RKO (cell line): Measurements from ENCODE around the gene SPIN1.

Source experiments
- DNase-seq: peaks from one replicate; pipeline ENCODE4 v3.0.0-alpha.2; 2016; ENCODE audit warnings: low spot score

Gene SPIN1

GRCh38 chr9:88388886-88389605 lies 802 bp downstream of the SPIN1 start:
- DNase-seq: peak; percentile 74

GRCh38 chr9:88390371-88390990 lies 2.2 kb downstream of the SPIN1 start:
- DNase-seq: no peak

- DNase-seq: no peak
These were observed 3.0 kb downstream of the SPIN1 start for GRCh38 chr9:88391236-88391635.

- no peak for DNase-seq
These were observed 3.7 kb downstream of the SPIN1 start for GRCh38 chr9:88391921-88392320.

- no peak for DNase-seq
These were observed 4.3 kb downstream of the SPIN1 start for GRCh38 chr9:88392549-88392948.

GRCh38 chr9:88396836-88397577 lies 8.8 kb downstream of the SPIN1 start:
- no peak for DNase-seq

GRCh38 chr9:88398016-88398415 lies 9.8 kb downstream of the SPIN1 start:
- no peak for DNase-seq

- no peak for DNase-seq
These were observed 11.7 kb downstream of the SPIN1 start for GRCh38 chr9:88399966-88400365.

GRCh38 chr9:88403340-88403739 lies 15.1 kb downstream of the SPIN1 start:
- no peak for DNase-seq

GRCh38 chr9:88406051-88406450 lies 17.8 kb downstream of the SPIN1 start:
- no peak for DNase-seq

GRCh38 chr9:88411471-88411870 lies 23.2 kb downstream of the SPIN1 start:
- no peak for DNase-seq

GRCh38 chr9:88414298-88414697 lies 26.1 kb downstream of the SPIN1 start:
- no peak for DNase-seq

- DNase-seq: no peak
These were observed 29.8 kb downstream of the SPIN1 start for GRCh38 chr9:88418025-88418424.

GRCh38 chr9:88418715-88419540 lies 30.7 kb downstream of the SPIN1 start:
- DNase-seq: peak; percentile 75

- no peak for DNase-seq
These were observed 32.0 kb downstream of the SPIN1 start for GRCh38 chr9:88420227-88420626.

GRCh38 chr9:88421348-88421747 lies 33.1 kb downstream of the SPIN1 start:
- no peak for DNase-seq

GRCh38 chr9:88425538-88425950 lies 37.3 kb downstream of the SPIN1 start:
- no peak for DNase-seq

- no peak for DNase-seq
These were observed 38.4 kb downstream of the SPIN1 start for GRCh38 chr9:88426651-88427050.

GRCh38 chr9:88429595-88430430 lies 41.6 kb downstream of the SPIN1 start:
- no peak for DNase-seq

- DNase-seq: peak; percentile 65
These were observed 45.5 kb downstream of the SPIN1 start for GRCh38 chr9:88433583-88434255.

- no peak for DNase-seq
These were observed 47.1 kb downstream of the SPIN1 start for GRCh38 chr9:88435336-88435735.
